AG09309 (cell line): ENCODE measurements around the gene PTPRN2.

ENCODE experiments used
- DNase-seq: peaks from one replicate; pipeline ENCODE4 v3.0.0-alpha.2; 2010; ENCODE audit warnings: low read depth
- H3K4me3 ChIP-seq: 2 replicates; pipeline ENCODE4 v1.5.1; 2011; ENCODE audit warnings: mild to moderate bottlenecking, low read depth, low read length, moderate library complexity; ENCODE audit not compliant: control insufficient read depth
- CTCF ChIP-seq: IDR thresholded peaks from 2 replicates; pipeline ENCODE4 v1.5.1; 2011; ENCODE audit warnings: mild to moderate bottlenecking, low read depth, low read length, inconsistent platforms; ENCODE audit not compliant: insufficient read depth, control insufficient read depth; ENCODE audit errors: missing control alignments

Gene PTPRN2

GRCh38 chr7:158068853-158069252 lies 518.8 kb downstream of the PTPRN2 start:
- no peak for DNase-seq
- no peak overlapping the region for H3K4me3 ChIP-seq
- TF ChIP-seq CTCF = no peak

GRCh38 chr7:158067931-158068482 lies 519.6 kb downstream of the PTPRN2 start:
- no peak for TF ChIP-seq CTCF
- no peak for DNase-seq
- H3K4me3 ChIP-seq = no peak overlapping the region

- no peak overlapping the region for H3K4me3 ChIP-seq
- TF ChIP-seq CTCF = no peak
- no peak for DNase-seq
Observed at GRCh38 chr7:158067219-158067930, 520.2 kb downstream of the PTPRN2 start.

- TF ChIP-seq CTCF = no peak
- no peak overlapping the region for H3K4me3 ChIP-seq
Observed at GRCh38 chr7:158066085-158066484, 521.5 kb downstream of the PTPRN2 start.

GRCh38 chr7:158065340-158065739 lies 522.3 kb downstream of the PTPRN2 start:
- DNase-seq = no peak
- H3K4me3 ChIP-seq = no peak overlapping the region
- no peak for TF ChIP-seq CTCF

More at GRCh38 chr7:158066085-158066484, 521.5 kb downstream of the PTPRN2 start:
- DNase-seq = no peak

- DNase-seq = no peak
- no peak for TF ChIP-seq CTCF
- H3K4me3 ChIP-seq = no peak overlapping the region
Observed at GRCh38 chr7:158064631-158065030, 523.0 kb downstream of the PTPRN2 start.
